H1 (cell line): ENCODE measurements around the gene HTR6. TPM values are rescaled to one million over a fixed set of nuclear protein-coding genes. Genes with fewer than 3 reads are reported as not detected.

Experiments used
- CTCF ChIA-PET: fragments of 300-600 bp; sonication (Branson Sonifier 250); formaldehyde crosslinking; loops from one replicate; lab custom pipeline; 2021; ENCODE audit not compliant: partially characterized antibody; lab: Charles Lee
- POLR2A ChIA-PET: fragments of 300-600 bp; sonication (Branson Sonifier 250); formaldehyde crosslinking; loops from one replicate; lab custom pipeline; 2021; ENCODE audit warnings: inconsistent platforms; ENCODE audit not compliant: partially characterized antibody; lab: Charles Lee
- DNase-seq, 2 experiments: peaks; one replicate each; pipeline versions ENCODE4 v3.0.0 to v3.0.0-alpha.2; 2010 to 2022; ENCODE audit warnings: low spot score in 2 of 2, low read depth in 1 of 2, mixed read lengths in 1 of 2
- FAIRE-seq: peaks from 2 replicates; lab custom pipeline; 2011; peaks lifted over from hg19 to GRCh38; lab: Jason Lieb, UNC
- H2AFZ ChIP-seq: 2 replicates; pipeline ENCODE4 v1.8.1; 2012; ENCODE audit warnings: low read length, inconsistent platforms
- H2AK5ac ChIP-seq: 2 replicates; pipeline ENCODE4 v1.6.1; 2013; ENCODE audit warnings: low read depth, low read length
- H2BK120ac ChIP-seq: replicated peaks from 2 replicates; pipeline ENCODE3; 2013; ENCODE audit warnings: low read depth, low read length, inconsistent platforms
- H2BK12ac ChIP-seq: 2 replicates; pipeline ENCODE4 v1.6.1; 2013; ENCODE audit warnings: low read depth, low read length
- H2BK15ac ChIP-seq: 2 replicates; pipeline ENCODE4 v1.6.1; 2013; ENCODE audit warnings: low read length
- H2BK20ac ChIP-seq: 2 replicates; pipeline ENCODE4 v1.6.1; 2013; ENCODE audit warnings: low read length
- H2BK5ac ChIP-seq: 2 replicates; pipeline ENCODE4 v1.6.1; 2013; ENCODE audit warnings: low read depth, low read length
- H3K14ac ChIP-seq: 2 replicates; pipeline ENCODE4 v1.6.1; 2013; ENCODE audit warnings: inconsistent platforms; ENCODE audit not compliant: insufficient read length
- H3K18ac ChIP-seq: 2 replicates; pipeline ENCODE4 v1.6.1; 2013; ENCODE audit warnings: low read length; ENCODE audit errors: extremely low read depth
- H3K23ac ChIP-seq: 2 replicates; pipeline ENCODE4 v1.6.1; 2013; ENCODE audit warnings: inconsistent platforms; ENCODE audit not compliant: insufficient read length
- H3K23me2 ChIP-seq: 2 replicates; pipeline ENCODE4 v1.6.1; 2013; ENCODE audit warnings: low read depth, low read length
- H3K27ac ChIP-seq: 2 replicates; pipeline ENCODE4 v1.6.1; 2011; ENCODE audit warnings: low read depth, low read length, inconsistent platforms
- H3K27me3 ChIP-seq, 4 experiments: replicated peaks in 1 of 4; 1 replicate in 1 of 4; 2 replicates in 3 of 4; pipeline versions ENCODE4 v1.6.1 to v1.8.1; 2011 to 2013; ENCODE audit warnings: low read length in 3 of 4, mild to moderate bottlenecking in 3 of 4, inconsistent platforms in 2 of 4, mixed read lengths in 2 of 4, moderate library complexity in 1 of 4; ENCODE audit not compliant: control insufficient read depth in 3 of 4, insufficient read depth in 3 of 4; ENCODE audit errors: extremely low read depth in 1 of 4
- H3K36me3 ChIP-seq, 4 experiments: 2 replicates each; pipeline versions ENCODE4 v1.6.1 to v1.8.1; 2011 to 2013; ENCODE audit warnings: mild to moderate bottlenecking in 4 of 4, low read length in 3 of 4, moderate library complexity in 2 of 4, control low read depth in 1 of 4, inconsistent platforms in 1 of 4; ENCODE audit not compliant: insufficient read depth in 4 of 4, control insufficient read depth in 2 of 4
- H3K4ac ChIP-seq: replicated peaks from 2 replicates; pipeline ENCODE3; 2013; ENCODE audit warnings: low read length, low read depth, mixed read lengths, inconsistent platforms; ENCODE audit not compliant: insufficient read length
- H3K4me1 ChIP-seq, 4 experiments: replicated peaks in 1 of 4; 1 replicate in 1 of 4; 2 replicates in 3 of 4; pipeline versions ENCODE4 v1.6.1 to v1.8.1; 2011 to 2013; ENCODE audit warnings: low read length in 3 of 4, inconsistent platforms in 2 of 4, mixed read lengths in 1 of 4; ENCODE audit not compliant: insufficient read depth in 4 of 4, control insufficient read depth in 3 of 4
- H3K4me2 ChIP-seq, 2 experiments: 2 replicates each; pipeline versions ENCODE4 v1.6.1 to v1.8.1; 2011 to 2013; ENCODE audit warnings: low read depth in 2 of 2, low read length in 2 of 2, control low read depth in 1 of 2, inconsistent platforms in 1 of 2, mild to moderate bottlenecking in 1 of 2; ENCODE audit not compliant: insufficient read depth in 1 of 2
- H3K4me3 ChIP-seq, 4 experiments: fragments of 200-600, 300-600 bp in 1 of 4; sonication (generic), shearing (Covaris generic), sonication (Bioruptor Twin) in 1 of 4; 2 replicates each; pipeline versions ENCODE4 v1.5.1 to v1.8.1; 2011 to 2016; ENCODE audit warnings: low read length in 4 of 4, low read depth in 3 of 4, control low read depth in 2 of 4, inconsistent platforms in 2 of 4, mild to moderate bottlenecking in 2 of 4, mixed read lengths in 1 of 4, moderate library complexity in 1 of 4; ENCODE audit not compliant: insufficient read depth in 2 of 4; ENCODE audit errors: extremely low read depth in 1 of 4
- H3K56ac ChIP-seq: replicated peaks from 2 replicates; pipeline ENCODE3; 2013; ENCODE audit warnings: low read depth, mild to moderate bottlenecking, mixed read lengths, low read length, inconsistent platforms; ENCODE audit not compliant: insufficient read length
- H3K79me1 ChIP-seq: 2 replicates; pipeline ENCODE4 v1.6.1; 2013; ENCODE audit warnings: low read depth, low read length, control low read depth
- H3K79me2 ChIP-seq, 2 experiments: 2 replicates each; pipeline versions ENCODE4 v1.6.1 to v1.8.1; 2012 to 2013; ENCODE audit warnings: low read length in 2 of 2, mild to moderate bottlenecking in 2 of 2, inconsistent platforms in 1 of 2; ENCODE audit not compliant: insufficient read depth in 2 of 2, control insufficient read depth in 1 of 2
- H3K9ac ChIP-seq, 4 experiments: replicated peaks in 1 of 4; 1 replicate in 1 of 4; 2 replicates in 3 of 4; pipeline versions ENCODE4 v1.6.1 to v1.8.1; 2011 to 2013; ENCODE audit warnings: low read depth in 3 of 4, low read length in 3 of 4, control low read depth in 2 of 4, mild to moderate bottlenecking in 2 of 4, moderate library complexity in 2 of 4, inconsistent platforms in 1 of 4; ENCODE audit errors: extremely low read depth in 1 of 4
- H3K9me3 ChIP-seq, 2 experiments: 2 replicates each; pipeline versions ENCODE4 v1.6.1 to v1.8.1; 2012 to 2013; ENCODE audit warnings: mild to moderate bottlenecking in 2 of 2, moderate library complexity in 2 of 2, control low read depth in 1 of 2, inconsistent platforms in 1 of 2, low read depth in 1 of 2, low read length in 1 of 2, mixed read lengths in 1 of 2; ENCODE audit not compliant: insufficient read depth in 2 of 2
- H4K20me1 ChIP-seq, 2 experiments: replicated peaks in 1 of 2; 2 replicates each; pipeline versions ENCODE3 to v1.8.1; 2011 to 2013; ENCODE audit warnings: inconsistent platforms in 2 of 2, low read length in 2 of 2, mild to moderate bottlenecking in 1 of 2; ENCODE audit not compliant: insufficient read depth in 2 of 2, control insufficient read depth in 1 of 2
- H4K5ac ChIP-seq: 2 replicates; pipeline ENCODE4 v1.6.1; 2013; ENCODE audit warnings: low read length, low read depth, mixed read lengths, inconsistent platforms; ENCODE audit not compliant: insufficient read length
- H4K8ac ChIP-seq: 2 replicates; pipeline ENCODE4 v1.8.0; 2013; ENCODE audit warnings: mild to moderate bottlenecking, moderate library complexity, low read length, inconsistent platforms; ENCODE audit not compliant: insufficient read depth; ENCODE audit errors: extremely low read depth
- H4K91ac ChIP-seq: replicated peaks from 2 replicates; pipeline ENCODE3; 2013; ENCODE audit warnings: low read length, mixed read lengths, inconsistent platforms; ENCODE audit not compliant: insufficient read length
- BCL11A ChIP-seq, 2 experiments: IDR thresholded peaks; one replicate each; pipeline ENCODE4 v1.6.1; 2011; ENCODE audit warnings: low read depth in 2 of 2, low read length in 2 of 2, mild to moderate bottlenecking in 2 of 2
- CBX5 ChIP-seq: fragments of 300-800, 300-1000 bp; sonication (generic); IDR thresholded peaks from 2 replicates; pipeline ENCODE4 v1.7.1; 2016; ENCODE audit warnings: antibody characterized with exemption, low read length, low read depth
- EZH2 ChIP-seq: fragments of 200-600 bp; sonication (generic); IDR thresholded peaks from 2 replicates; pipeline ENCODE4 v1.7.1; 2012; ENCODE audit warnings: low read depth, mild to moderate bottlenecking, moderate library complexity, low read length, inconsistent platforms; ENCODE audit not compliant: severe bottlenecking
- FOSL1 ChIP-seq: IDR thresholded peaks from 2 replicates; pipeline ENCODE4 v1.6.1; 2011; ENCODE audit warnings: mild to moderate bottlenecking, low read depth, low read length, moderate library complexity; ENCODE audit not compliant: insufficient read depth
- HDAC2 ChIP-seq, 2 experiments: fragments of 300-600 bp in 1 of 2; sonication (generic) in 1 of 2; IDR thresholded peaks; 2 replicates each; pipeline ENCODE4 v1.6.1; 2011 to 2012; ENCODE audit warnings: low read depth in 2 of 2, low read length in 2 of 2, mild to moderate bottlenecking in 2 of 2, moderate library complexity in 2 of 2, borderline replicate concordance in 1 of 2, inconsistent platforms in 1 of 2
- JUN ChIP-seq: IDR thresholded peaks from 2 replicates; pipeline ENCODE4 v1.6.1; 2011; ENCODE audit warnings: low read depth, mild to moderate bottlenecking, improper control_type of control experiment, low read length
- JUND ChIP-seq: IDR thresholded peaks from 2 replicates; pipeline ENCODE4 v1.6.1; 2011; ENCODE audit warnings: mild to moderate bottlenecking, improper control_type of control experiment, low read length
- MAFK ChIP-seq: IDR thresholded peaks from 2 replicates; pipeline ENCODE4 v1.6.1; 2012; ENCODE audit warnings: low read depth, mild to moderate bottlenecking, improper control_type of control experiment, low read length
- NANOG ChIP-seq: IDR thresholded peaks from 2 replicates; pipeline ENCODE4 v1.6.1; 2011; ENCODE audit warnings: low read length, low read depth, mild to moderate bottlenecking, inconsistent platforms; ENCODE audit not compliant: insufficient read depth, poor library complexity, severe bottlenecking
- PHF8 ChIP-seq: fragments of 200-600 bp; sonication (generic); conservative IDR thresholded peaks from 2 replicates; pipeline ENCODE4 v1.7.1; 2012; ENCODE audit warnings: low read depth, mild to moderate bottlenecking, inconsistent platforms, low read length, moderate library complexity
- POLR2A ChIP-seq, 2 experiments: IDR thresholded peaks; 1 replicate in 1 of 2; 2 replicates in 1 of 2; pipeline ENCODE4 v1.6.1; 2011; ENCODE audit warnings: low read depth in 2 of 2, low read length in 2 of 2, mild to moderate bottlenecking in 2 of 2; ENCODE audit errors: control extremely low read depth in 1 of 2
- POLR2AphosphoS5 ChIP-seq: IDR thresholded peaks from 2 replicates; pipeline ENCODE4 v1.6.1; 2011; ENCODE audit warnings: low read depth, low read length
- SP1 ChIP-seq: IDR thresholded peaks from 2 replicates; pipeline ENCODE4 v1.6.1; 2011; ENCODE audit warnings: low read depth, low read length
- SUZ12 ChIP-seq: fragments of 200-600 bp; sonication (generic); IDR thresholded peaks from 2 replicates; pipeline ENCODE4 v1.6.1; 2012; ENCODE audit warnings: mild to moderate bottlenecking, inconsistent platforms, low read length, moderate library complexity, mixed read lengths
- ZNF274 ChIP-seq: IDR thresholded peaks from 2 replicates; pipeline ENCODE4 v1.7.0; 2012; ENCODE audit warnings: low read length, borderline replicate concordance; ENCODE audit errors: extremely low read depth
- WGBS, 2 experiments: shearing (Covaris generic) in 1 of 2; methylation state at CpG; one replicate each; pipeline versions ENCODE4 v1.1.6 to v1.1.7; 2013 to 2015; ENCODE audit warnings: low lambda C conversion rate in 2 of 2, mixed read lengths in 2 of 2, inconsistent platforms in 1 of 2, low coverage in 1 of 2, missing lambda C conversion rate in 1 of 2; ENCODE audit not compliant: insufficient replicate concordance in 2 of 2, insufficient coverage in 1 of 2, insufficient read length in 1 of 2; ENCODE audit errors: extremely low coverage in 1 of 2, missing lambda C conversion rate in 1 of 2; 5-methylcytosine and 5-hydroxymethylcytosine counted together
- polyA plus RNA-seq, 7 experiments: library from polyadenylated mRNA; depleted of rRNA in 3 of 7; stranded (reverse) in 5 of 7; unstranded in 2 of 7; fragments of >200 nt in 5 of 7; fragments of 200-250 nt in 2 of 7; gene quantifications; 1 replicate in 5 of 7; 2 replicates in 1 of 7; 4 replicates in 1 of 7; pipeline versions ENCODE4 v1.2.1 to v1.2.3, GENCODE V29; 2011 to 2013; ENCODE audit warnings: missing spikeins in 2 of 7, mixed read lengths in 2 of 7
- total RNA-seq: library from RNA; stranded (reverse); fragmentation: NEBNext Ultra II Directional; extraction: Animal tissue kit (Norgen Biotek cat#: 25700); gene quantifications from 2 replicates; pipeline ENCODE4 v1.2.1, GENCODE V29; 2021

Gene HTR6
- total and polyA plus RNA-seq, 2 of the 8 experiments (the other 6 are each of a cell fraction or from before 2014, with no cell fraction given) = 0.76 to 0.95 TPM

DNA sequence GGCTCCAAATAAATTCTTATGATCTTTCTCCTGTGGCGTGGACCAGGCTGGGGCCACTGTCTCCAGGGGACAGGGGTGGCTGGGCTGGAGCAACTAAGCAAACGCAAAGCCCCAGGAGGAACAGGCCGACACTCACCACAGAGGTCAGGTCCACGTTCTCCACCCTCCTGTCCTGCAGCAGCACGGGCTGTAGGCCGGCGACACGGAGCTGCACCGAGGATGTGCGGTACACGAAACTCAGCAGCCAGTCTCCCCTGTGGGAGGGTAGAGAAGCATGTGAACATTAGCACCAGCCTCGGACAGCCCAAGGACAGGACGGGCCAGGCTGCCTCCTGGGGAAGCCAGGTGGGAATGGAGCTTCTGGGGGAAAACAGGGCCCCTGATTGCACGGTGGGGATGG, 29.6 kb downstream of the HTR6 start:
- DNase-seq (no peak), FAIRE-seq (no peak)
- 82% methylated on average over 13 of the region's 14 CpGs; no CpG with 5 or more reads in 1 of the 2 experiments for WGBS, 2 experiments
- Histone ChIP-seq H2BK15ac (0 out of 2 replicates have a peak overlapping the region, but pooled peaks have one; percentile 18), H3K4ac (no peak overlapping the region), H4K20me1 (no peaks in the 10 kb centered on the region), H4K91ac (no peak overlapping the region), H4K5ac (no peak overlapping the region), H3K9me3 (no peaks in the 10 kb centered on the region), H3K9ac (no peak overlapping the region), H2AFZ (no peak overlapping the region), H2BK12ac (no peak overlapping the region), H2BK120ac (no peak overlapping the region), H3K56ac (no peak overlapping the region), H3K27ac (no peak overlapping the region), H3K23me2 (no peaks in the 10 kb centered on the region), H3K79me2 (no peaks in the 10 kb centered on the region), H4K8ac (no peak overlapping the region), H3K79me1 (no peaks in the 10 kb centered on the region), H3K23ac (no peak overlapping the region), H3K27me3 (no peaks in the 10 kb centered on the region), H3K4me2 (no peak overlapping the region), H2AK5ac (no peak overlapping the region), H3K36me3 (no peaks in the 10 kb centered on the region), H3K14ac (no peak overlapping the region), H2BK5ac (no peak overlapping the region), H3K18ac (no peak overlapping the region), H3K4me3 (no peak overlapping the region), H3K4me1 (peaks cover 0 to 4% (median 3%) of the 10 kb centered on the region in 4 experiments; a peak in 4 of 7 replicates), H2BK20ac (no peak overlapping the region)
- CTCF ChIA-PET = interaction anchor here (0.7 to 5.9 kb wide), 5 partner anchors 11 to 800 kb away, joined by 3 to 45 read pairs (median 6); no protein-coding TSS in a partner anchor
- POLR2A ChIA-PET = no interaction called here
- TF ChIP-seq SP1 (no peak), BCL11A (IDR thresholded peaks at IDR 0.05; ENCODE audit: low read depth in 2 of 2, low read length in 2 of 2) (no peak), ZNF274 (no peak), CBX5 (no peak), HDAC2 (IDR thresholded peaks at IDR 0.05; ENCODE audit: borderline replicate concordance in 1 of 2, low read depth in 2 of 2, low read length in 2 of 2) (no peak), SUZ12 (no peak), NANOG (no peak), MAFK (no peak), JUN (no peak), POLR2AphosphoS5 (no peak), PHF8 (no peak), EZH2 (no peak), POLR2A (IDR thresholded peaks at IDR 0.05; ENCODE audit: control extremely low read depth in 1 of 2, low read depth in 2 of 2, low read length in 2 of 2) (no peak), JUND (no peak), FOSL1 (no peak)
